GM18909 (cell line): ENCODE measurements around the gene SHMT2.
"Not testable (repeated sequence)": the region's sequence is repeated elsewhere in the genome, so short reads cannot be mapped to it uniquely, and the experiment has no call there.

Experiments used
- ATAC-seq: cut with Tn5 transposase; IDR thresholded peaks from one replicate; pipeline ENCODE4 v1.9.1; 2021; ENCODE audit warnings: mild to moderate bottlenecking; ENCODE audit not compliant: unreplicated experiment, poor library complexity

Gene SHMT2

GRCh38 chr12:57254506-57255280 lies 25.2 kb downstream of the SHMT2 start:
- ATAC-seq, result no peak

- ATAC-seq, result no peak
Measured at GRCh38 chr12:57255916-57256315, 26.4 kb downstream of the SHMT2 start.

- ATAC-seq, result no peak
Measured at GRCh38 chr12:57258977-57259970, 29.8 kb downstream of the SHMT2 start.

GRCh38 chr12:57260366-57260765 lies 30.9 kb downstream of the SHMT2 start:
- no peak for ATAC-seq

- no peak for ATAC-seq
Measured at GRCh38 chr12:57261428-57261865, 31.9 kb downstream of the SHMT2 start.

GRCh38 chr12:57262126-57262822 lies 32.8 kb downstream of the SHMT2 start:
- no peak for ATAC-seq

- ATAC-seq, result no peak
Measured at GRCh38 chr12:57263096-57263495, 33.6 kb downstream of the SHMT2 start.

- ATAC-seq, result no peak
Measured at GRCh38 chr12:57266681-57267080, 37.2 kb downstream of the SHMT2 start.

GRCh38 chr12:57268264-57268663 lies 38.8 kb downstream of the SHMT2 start:
- ATAC-seq, result no peak

GRCh38 chr12:57270966-57271470 lies 41.5 kb downstream of the SHMT2 start:
- no peak for ATAC-seq

- ATAC-seq, result no peak
Measured at GRCh38 chr12:57272337-57273151, 43.0 kb downstream of the SHMT2 start.

GRCh38 chr12:57273516-57273915 lies 44.0 kb downstream of the SHMT2 start:
- ATAC-seq, result no peak

- ATAC-seq, result not testable (repeated sequence)
Measured at GRCh38 chr12:57276233-57276632, 46.7 kb downstream of the SHMT2 start.

- no peak for ATAC-seq
Measured at GRCh38 chr12:57276935-57277563, 47.5 kb downstream of the SHMT2 start.

- no peak for ATAC-seq
Measured at GRCh38 chr12:57278465-57279381, 49.2 kb downstream of the SHMT2 start.

- ATAC-seq, result peak; percentile 92
Measured at GRCh38 chr12:57280211-57281062, 50.9 kb downstream of the SHMT2 start.

GRCh38 chr12:57282073-57282472 lies 52.6 kb downstream of the SHMT2 start:
- not testable (repeated sequence) for ATAC-seq
